Measurements from ENCODE around the gene MYOZ3. TPM values are rescaled to one million over a fixed set of nuclear protein-coding genes. Genes with fewer than 3 reads are reported as not detected.

MYOZ3 gene
- total and polyA plus RNA-seq, 12 donors: 0.12 to 1.9 (median 0.45) TPM; not detected in 1

GRCh38 chr5:150672884-150673275 is 11.8 kb downstream of the MYOZ3 start:
- peak overlapping the region in 1 of 5 donors; percentile 35 for H3K27ac ChIP-seq
- peak in 1 of 7 donors; percentile 44 for DNase-seq
- intact Hi-C loops (cut with DNase I): no loop called here
- H3K27me3 ChIP-seq: no peaks in the 10 kb centered on the region
- H3K9me3 ChIP-seq (replicated peaks in 1 of 3): no peaks in the 10 kb centered on the region
- TF ChIP-seq POLR2A (IDR thresholded peaks at IDR 0.05): no peak
- no peak for TF ChIP-seq CTCF (IDR thresholded peaks at IDR 0.05)
- 78 to 85% (median 84%) methylated on average over 7 of the region's 7 CpGs for WGBS, 4 donors
- no peaks in the 10 kb centered on the region for H3K36me3 ChIP-seq (replicated peaks in 1 of 2)
- peaks cover 0 to 20% of the 10 kb centered on the region in 2 donors for H3K4me1 ChIP-seq (replicated peaks in 1 of 2)
- H3K4me3 ChIP-seq: peak overlapping the region in 2 of 4 donors; percentile 35 to 76

GRCh38 chr5:150674341-150674821 is 13.3 kb downstream of the MYOZ3 start:
- peak overlapping the region in 1 of 5 donors; percentile 70 for H3K27ac ChIP-seq
- H3K9me3 ChIP-seq (replicated peaks in 1 of 3): no peaks in the 10 kb centered on the region
- peak in 1 of 7 donors; percentile 45 for DNase-seq
- peaks cover 0 to 20% of the 10 kb centered on the region in 2 donors for H3K4me1 ChIP-seq (replicated peaks in 1 of 2)
- H3K4me3 ChIP-seq: no peak overlapping the region
- 82 to 89% (median 86%) methylated on average over 4 of the region's 4 CpGs for WGBS, 4 donors
- H3K27me3 ChIP-seq: no peaks in the 10 kb centered on the region
- no peaks in the 10 kb centered on the region for H3K36me3 ChIP-seq (replicated peaks in 1 of 2)
- TF ChIP-seq CTCF (IDR thresholded peaks at IDR 0.05): no peak
- no peak for TF ChIP-seq POLR2A (IDR thresholded peaks at IDR 0.05)
- intact Hi-C loops (cut with DNase I): no loop called here

- intact Hi-C loops (cut with DNase I): no loop called here
- no peaks in the 10 kb centered on the region for H3K36me3 ChIP-seq (replicated peaks in 1 of 2)
Observed at GRCh38 chr5:150675069-150675468, 14.0 kb downstream of the MYOZ3 start.

GRCh38 chr5:150676578-150676977 is 15.5 kb downstream of the MYOZ3 start:
- intact Hi-C loops (cut with DNase I): no loop called here

More at GRCh38 chr5:150675069-150675468, 14.0 kb downstream of the MYOZ3 start:
- Histone ChIP-seq H3K4me1 (replicated peaks in 1 of 2) (peaks cover 0 to 20% of the 10 kb centered on the region in 2 donors), H3K27me3 (no peaks in the 10 kb centered on the region), H3K4me3 (no peak overlapping the region), H3K27ac (no peak overlapping the region), H3K9me3 (replicated peaks in 1 of 3) (no peaks in the 10 kb centered on the region)
- no peak for TF ChIP-seq POLR2A (IDR thresholded peaks at IDR 0.05)
- no peak for TF ChIP-seq CTCF (IDR thresholded peaks at IDR 0.05)
- 72 to 85% (median 83%) methylated on average over 6 of the region's 6 CpGs for WGBS, 4 donors
- no peak for DNase-seq

More at GRCh38 chr5:150676578-150676977, 15.5 kb downstream of the MYOZ3 start:
- TF ChIP-seq POLR2A (IDR thresholded peaks at IDR 0.05): no peak
- TF ChIP-seq CTCF (IDR thresholded peaks at IDR 0.05): no peak
- Histone ChIP-seq H3K27ac (no peak overlapping the region), H3K4me3 (no peak overlapping the region), H3K4me1 (replicated peaks in 1 of 2) (peaks cover 0 to 15% of the 10 kb centered on the region in 2 donors), H3K9me3 (replicated peaks in 1 of 3) (no peaks in the 10 kb centered on the region), H3K27me3 (no peaks in the 10 kb centered on the region), H3K36me3 (replicated peaks in 1 of 2) (no peaks in the 10 kb centered on the region)
- no peak for DNase-seq
- 78 to 89% (median 84%) methylated on average over 9 of the region's 9 CpGs for WGBS, 4 donors
